Mesodermal cell (in vitro differentiated cells): ENCODE measurements around the gene LHX2.

ENCODE experiments used
- H3K27ac ChIP-seq: 2 replicates; pipeline ENCODE4 v1.7.0; 2013; ENCODE audit warnings: mild to moderate bottlenecking, low read depth, low read length, moderate library complexity; ENCODE audit not compliant: severe bottlenecking
- H3K36me3 ChIP-seq: 2 replicates; pipeline ENCODE4 v1.7.1; 2013; ENCODE audit warnings: mild to moderate bottlenecking, low read length, moderate library complexity; ENCODE audit not compliant: control insufficient read depth, insufficient read depth
- H3K4me1 ChIP-seq: one replicate; pipeline ENCODE4 v1.7.1; 2013; ENCODE audit warnings: mild to moderate bottlenecking, low read length; ENCODE audit not compliant: insufficient read depth, control insufficient read depth, poor library complexity, severe bottlenecking
- H3K4me3 ChIP-seq: 2 replicates; pipeline ENCODE4 v1.7.0; 2013; ENCODE audit warnings: low read length, control low read depth, mild to moderate bottlenecking; ENCODE audit not compliant: insufficient read depth, poor library complexity, severe bottlenecking; ENCODE audit errors: extremely low read depth
- H3K9me3 ChIP-seq: 2 replicates; pipeline ENCODE4 v1.7.1; 2013; ENCODE audit warnings: mild to moderate bottlenecking, low read length, moderate library complexity; ENCODE audit not compliant: control insufficient read depth
- WGBS, 2 experiments: methylation state at CpG; one replicate each; pipeline ENCODE4 v1.1.5; 2013; ENCODE audit warnings: missing lambda C conversion rate in 2 of 2; ENCODE audit not compliant: insufficient coverage in 2 of 2; 5-methylcytosine and 5-hydroxymethylcytosine counted together

The LHX2 gene

GRCh38 chr9:124007565-124008302, 3.8 kb upstream of the LHX2 start:
- H3K4me1 ChIP-seq, result peaks cover 28% of the 10 kb centered on the region
- WGBS, 2 experiments, result 1 to 2% methylated on average over 12 to 18 of the region's 25 CpGs
- H3K36me3 ChIP-seq, result no peaks in the 10 kb centered on the region
- no peaks in the 10 kb centered on the region for H3K9me3 ChIP-seq
- H3K27ac ChIP-seq, result no peak overlapping the region
- no peak overlapping the region for H3K4me3 ChIP-seq

- peaks cover 28% of the 10 kb centered on the region for H3K4me1 ChIP-seq
- H3K27ac ChIP-seq, result no peak overlapping the region
- 0 to 1% methylated on average over 16 to 31 of the region's 38 CpGs for WGBS, 2 experiments
- no peaks in the 10 kb centered on the region for H3K9me3 ChIP-seq
- peak overlapping the region; percentile 19 for H3K4me3 ChIP-seq
- H3K36me3 ChIP-seq, result no peaks in the 10 kb centered on the region
Observed at GRCh38 chr9:124008303-124008693, 3.3 kb upstream of the LHX2 start.

DNA sequence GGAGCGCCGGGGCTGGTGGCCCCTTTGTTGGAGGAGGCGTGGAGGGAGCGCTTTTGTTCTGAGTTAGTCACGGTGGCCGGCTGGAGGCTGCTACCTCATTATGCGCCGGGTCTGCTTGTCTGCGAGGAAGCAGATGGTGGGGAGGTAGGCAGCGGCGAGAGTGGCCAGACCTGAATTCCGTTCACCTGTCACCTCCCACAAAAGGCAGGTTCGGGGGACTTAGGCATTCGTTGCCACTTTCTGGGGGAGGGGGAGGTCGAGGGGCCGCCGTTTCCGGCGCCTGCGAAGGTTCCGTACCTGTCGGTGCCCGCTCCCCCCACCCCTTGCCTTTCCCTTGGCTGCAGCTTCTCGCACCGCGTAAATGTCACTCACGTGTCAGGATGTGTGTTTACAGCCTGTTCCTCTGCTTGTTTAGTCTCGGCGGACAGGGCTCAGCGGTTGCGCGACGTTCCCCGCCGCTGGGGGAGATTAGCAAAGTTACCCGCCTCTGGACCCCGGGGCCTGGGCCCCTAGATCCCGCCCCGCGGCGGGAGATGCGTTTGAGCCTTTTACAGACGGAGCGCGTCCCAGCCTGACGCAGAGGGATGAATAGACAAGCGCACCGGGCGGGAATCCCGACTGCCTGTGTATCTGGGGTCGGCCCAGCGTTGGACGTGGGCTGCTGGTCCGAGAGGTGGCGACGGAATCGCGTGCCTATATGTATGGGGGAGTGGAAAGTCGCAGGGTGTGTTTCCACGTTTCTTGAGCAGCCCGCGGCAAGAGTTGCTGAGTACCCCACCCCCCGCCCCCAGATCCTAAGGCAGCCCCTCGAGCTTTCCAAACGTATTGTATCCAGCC, 2.7 kb upstream of the LHX2 start:
- 0 to 1% methylated on average over 35 to 44 of the region's 65 CpGs for WGBS, 2 experiments
- Histone ChIP-seq H3K36me3 (no peaks in the 10 kb centered on the region), H3K27ac (no peak overlapping the region), H3K9me3 (no peaks in the 10 kb centered on the region), H3K4me1 (peaks cover 28% of the 10 kb centered on the region), H3K4me3 (peak overlapping the region; percentile 19)

GRCh38 chr9:124009531-124010217, 1.9 kb upstream of the LHX2 start:
- no peaks in the 10 kb centered on the region for H3K36me3 ChIP-seq
- no peak overlapping the region for H3K27ac ChIP-seq
- no peaks in the 10 kb centered on the region for H3K9me3 ChIP-seq
- 2 to 3% methylated on average over 21 to 23 of the region's 29 CpGs for WGBS, 2 experiments
- no peak overlapping the region for H3K4me3 ChIP-seq
- H3K4me1 ChIP-seq, result peaks cover 28% of the 10 kb centered on the region

- Histone ChIP-seq H3K4me1 (peaks cover 28% of the 10 kb centered on the region), H3K9me3 (no peaks in the 10 kb centered on the region), H3K27ac (no peak overlapping the region), H3K36me3 (no peaks in the 10 kb centered on the region), H3K4me3 (no peak overlapping the region)
- WGBS, 2 experiments, result 9 to 10% methylated on average over 7 to 8 of the region's 9 CpGs
Observed at GRCh38 chr9:124010303-124010664, 1.3 kb upstream of the LHX2 start.

DNA sequence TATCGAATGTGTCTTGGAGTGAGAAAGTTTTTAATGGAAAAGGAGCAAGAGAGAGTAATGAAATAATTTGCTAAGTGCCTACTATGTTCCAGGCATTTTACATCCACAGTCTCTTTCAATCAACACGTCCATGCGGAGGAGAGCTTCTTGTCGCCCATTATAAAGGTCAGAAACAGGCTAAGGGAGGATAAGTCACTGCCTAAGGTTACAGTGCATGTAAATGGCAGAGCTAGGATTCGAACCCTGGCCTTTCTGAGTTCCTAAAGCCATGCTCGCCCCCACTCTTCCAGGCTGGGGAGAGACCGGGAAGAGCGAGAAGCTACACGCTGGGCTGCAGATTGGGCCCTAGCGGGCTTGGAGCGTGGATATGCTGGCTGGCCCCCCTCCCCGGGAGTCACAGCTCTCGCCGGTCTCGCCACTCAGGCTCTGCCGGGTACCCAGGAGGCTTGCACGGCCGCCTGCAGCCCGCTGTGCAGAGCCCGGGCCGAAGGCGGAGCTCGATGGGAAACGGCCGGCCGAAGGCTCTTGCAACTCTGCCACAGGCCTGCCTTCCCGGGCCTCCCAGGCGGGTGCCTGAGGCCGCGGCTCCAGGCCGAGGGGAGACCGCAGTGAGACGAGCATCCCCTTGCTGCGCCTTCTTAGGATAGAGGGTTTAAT, 775 bp upstream of the LHX2 start:
- H3K36me3 ChIP-seq, result no peaks in the 10 kb centered on the region
- no peaks in the 10 kb centered on the region for H3K9me3 ChIP-seq
- H3K27ac ChIP-seq, result no peak overlapping the region
- peak overlapping the region; percentile 16 for H3K4me3 ChIP-seq
- peaks cover 28% of the 10 kb centered on the region for H3K4me1 ChIP-seq
- WGBS, 2 experiments, result 2 to 4% methylated on average over 26 to 28 of the region's 34 CpGs

DNA sequence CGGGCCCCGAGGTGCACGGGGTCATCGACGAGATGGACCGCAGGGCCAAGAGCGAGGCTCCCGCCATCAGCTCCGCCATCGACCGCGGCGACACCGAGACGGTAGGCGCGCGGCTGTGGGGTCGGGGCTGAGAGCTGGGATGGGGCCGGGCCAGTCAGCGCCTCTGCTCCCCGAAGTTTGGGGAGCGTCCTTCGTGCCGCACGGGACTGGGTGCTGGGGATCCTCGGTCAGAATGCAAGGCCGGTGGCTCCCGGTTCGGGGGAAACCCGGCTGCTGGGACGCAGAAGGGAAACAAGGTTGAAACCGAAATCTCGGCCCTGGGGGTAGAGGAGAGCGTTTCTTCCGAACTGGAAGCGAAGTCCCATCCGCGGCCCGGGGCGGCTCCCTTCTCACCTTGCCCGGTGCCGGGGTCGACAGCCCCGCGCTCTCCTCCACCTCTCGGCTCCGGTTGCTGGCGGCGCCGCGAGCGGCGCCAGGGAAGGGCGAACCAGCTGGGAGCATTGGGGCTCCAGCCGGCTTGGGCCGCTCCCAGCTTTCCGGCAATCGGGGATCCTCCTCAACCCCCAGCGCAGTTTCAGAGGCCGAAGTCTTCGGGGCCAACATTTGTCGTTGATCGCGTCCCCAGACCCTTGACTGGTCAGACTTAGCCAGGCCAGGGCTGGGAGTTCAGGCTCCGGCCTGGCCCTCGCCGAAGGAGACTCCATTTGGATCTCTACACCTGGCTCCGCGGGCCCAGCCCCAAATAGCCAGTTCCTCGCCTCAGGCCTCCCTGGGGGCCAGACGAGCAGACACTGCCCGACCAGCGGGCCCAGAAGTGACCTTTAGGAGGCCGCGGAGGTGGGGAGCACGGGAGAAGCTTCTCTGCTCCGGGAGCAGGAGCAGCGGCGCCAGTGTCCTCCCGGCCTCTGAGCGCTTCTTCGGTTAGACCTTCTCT, 1.1 kb downstream of the LHX2 start:
- Histone ChIP-seq H3K4me1 (peaks cover 17% of the 10 kb centered on the region), H3K27ac (no peak overlapping the region), H3K36me3 (no peaks in the 10 kb centered on the region), H3K4me3 (no peak overlapping the region), H3K9me3 (no peaks in the 10 kb centered on the region)
- 3% methylated on average over 66 to 73 of the region's 83 CpGs for WGBS, 2 experiments

- no peak overlapping the region for H3K4me3 ChIP-seq
- H3K4me1 ChIP-seq, result peaks cover 15% of the 10 kb centered on the region
Observed at GRCh38 chr9:124013309-124014210, 2.0 kb downstream of the LHX2 start.

DNA sequence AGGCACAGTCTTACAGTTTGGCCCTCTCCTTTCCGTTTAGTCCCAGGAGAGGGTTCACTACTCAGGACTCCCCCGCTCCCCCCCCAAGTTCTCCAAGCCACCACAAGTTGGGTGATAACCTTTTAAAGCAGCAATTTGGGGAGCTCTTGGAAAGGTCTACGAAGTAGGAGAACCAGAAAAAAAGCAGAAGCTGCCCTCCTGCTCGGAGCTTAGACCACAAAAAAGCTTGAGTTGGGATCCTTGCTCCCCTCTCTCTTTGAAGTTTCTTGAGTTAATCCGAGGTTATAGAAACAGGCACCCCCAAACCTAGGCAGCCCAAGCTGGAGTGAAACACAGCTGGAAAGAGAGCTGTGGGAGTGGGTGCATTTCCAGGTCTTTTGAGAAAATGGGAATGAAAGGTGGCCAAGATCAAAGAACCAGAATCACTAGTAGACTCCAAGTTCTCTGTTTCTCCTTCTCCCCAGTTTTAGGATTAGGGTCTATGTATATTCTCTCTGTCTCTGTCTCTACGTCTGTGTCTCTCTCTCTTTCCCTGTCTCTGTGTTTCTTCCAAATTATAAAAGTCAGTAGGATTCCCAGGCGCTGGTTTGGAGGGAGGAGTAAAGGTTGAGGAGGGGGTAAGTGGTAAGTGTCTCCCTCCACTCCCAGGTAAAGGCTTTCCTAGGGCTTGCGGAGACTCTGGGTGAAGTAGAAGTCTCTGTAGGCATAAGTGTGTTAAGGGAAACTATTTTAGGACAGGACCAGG, 2.8 kb downstream of the LHX2 start:
- 6 to 10% methylated on average over 2 of the region's 8 CpGs for WGBS, 2 experiments
- Histone ChIP-seq H3K36me3 (no peaks in the 10 kb centered on the region), H3K9me3 (no peaks in the 10 kb centered on the region), H3K4me1 (peaks cover 14% of the 10 kb centered on the region), H3K4me3 (no peak overlapping the region), H3K27ac (no peak overlapping the region)

More at GRCh38 chr9:124013309-124014210, 2.0 kb downstream of the LHX2 start:
- Histone ChIP-seq H3K36me3 (no peaks in the 10 kb centered on the region), H3K9me3 (no peaks in the 10 kb centered on the region), H3K27ac (no peak overlapping the region)
- 2 to 5% methylated on average over 29 to 31 of the region's 40 CpGs for WGBS, 2 experiments
